Endometrium (tissue), 2 donors: Measurements from ENCODE around the gene MRPS17.

Source experiments
- FAIRE-seq: peaks from 2 replicates; lab custom pipeline; 2012; peaks lifted over from hg19 to GRCh38; lab: Jason Lieb, UNC
- donor health status: control.
- donor health status: control.

MRPS17 gene

DNA sequence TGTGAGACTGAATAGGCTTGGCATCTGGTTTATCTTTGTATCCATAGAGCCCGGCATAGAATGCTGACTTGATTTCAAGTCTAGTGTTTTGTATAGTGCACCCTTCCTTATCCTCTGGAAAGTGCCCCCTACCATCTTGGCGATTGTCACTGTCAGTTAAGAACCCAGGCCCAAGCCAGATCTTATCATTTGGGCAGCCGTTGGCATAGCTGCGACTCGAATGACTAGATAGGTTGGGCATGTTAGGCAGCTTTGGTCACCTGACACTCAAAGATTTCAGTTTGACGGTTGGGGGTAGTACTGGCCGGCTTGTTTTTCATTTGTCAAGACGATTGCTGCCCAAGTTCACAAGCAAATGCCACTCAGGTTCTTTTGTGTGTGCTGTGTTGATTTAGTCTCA lies 19.3 kb downstream of the MRPS17 start:
- FAIRE-seq = no peak

DNA sequence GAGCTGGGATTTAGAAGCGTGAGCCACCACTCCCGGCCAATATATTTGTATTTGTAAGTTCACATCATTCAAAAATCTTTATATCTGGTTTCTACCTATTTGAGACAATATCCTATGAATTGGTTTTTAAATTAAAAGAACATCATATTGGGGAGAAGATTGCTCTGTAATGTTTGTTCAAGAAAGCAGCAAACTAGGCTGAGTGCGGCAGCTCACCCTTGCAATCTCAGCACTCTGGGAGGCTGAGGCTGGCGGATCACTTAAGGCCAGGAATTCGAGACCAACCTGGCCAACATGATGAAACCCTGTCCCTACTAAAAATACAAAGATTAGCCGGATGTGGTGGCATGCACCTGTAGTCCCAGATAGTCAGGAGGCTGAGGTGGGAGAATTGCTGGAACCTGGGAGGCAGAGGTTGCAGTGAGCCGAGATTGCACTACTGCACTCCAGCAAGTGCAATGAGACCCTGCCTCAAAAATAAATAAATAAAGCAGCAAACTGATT lies 22.1 kb downstream of the MRPS17 start:
- FAIRE-seq = no peak

DNA sequence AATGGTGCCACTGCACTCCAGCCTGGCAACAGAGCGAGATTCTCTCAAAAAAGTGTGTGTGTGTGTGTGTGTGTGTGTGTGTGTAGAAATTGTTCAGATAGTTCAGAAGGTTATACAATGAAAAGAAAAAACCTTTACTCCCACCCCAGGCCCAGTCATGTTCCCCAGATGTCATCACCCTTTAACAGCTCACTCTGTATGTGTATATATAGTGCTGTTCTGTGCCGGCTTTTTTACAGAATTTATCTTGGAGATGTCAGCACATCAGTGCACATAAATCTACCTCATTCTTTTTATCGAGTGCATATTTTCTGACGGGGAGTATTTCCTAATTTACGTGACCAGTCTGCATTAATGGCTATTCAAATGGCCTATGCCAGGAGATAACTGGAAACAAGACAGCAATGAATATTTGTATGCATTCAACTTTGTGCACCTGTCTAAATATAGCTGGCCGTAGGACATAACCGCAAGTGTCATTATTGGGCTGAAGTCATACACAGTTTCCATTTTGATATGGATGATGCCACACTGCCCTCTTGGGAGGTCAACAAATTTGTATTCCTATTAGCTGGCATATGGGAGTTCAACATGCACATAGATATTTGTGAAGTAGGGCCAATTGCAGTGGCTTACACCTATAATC lies 24.4 kb downstream of the MRPS17 start:
- FAIRE-seq = no peak

DNA sequence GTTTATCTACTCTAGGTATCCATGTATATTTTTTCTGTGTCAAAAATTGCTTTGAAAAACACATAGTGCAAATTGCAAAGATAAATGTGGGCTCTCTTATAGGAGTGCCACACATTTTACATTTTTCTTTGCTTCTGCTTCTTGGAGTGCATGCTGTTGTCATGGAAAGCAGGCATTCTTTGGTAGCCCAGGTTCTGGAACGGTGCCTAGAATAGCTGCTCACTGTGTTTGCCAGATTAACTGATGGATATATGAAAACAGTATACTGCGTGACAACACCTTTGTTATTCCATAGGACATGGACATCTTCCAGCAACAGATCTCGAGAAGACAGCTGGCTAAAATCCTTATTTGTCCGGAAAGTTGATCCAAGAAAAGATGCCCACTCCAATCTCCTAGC lies 26.2 kb downstream of the MRPS17 start:
- FAIRE-seq = no peak

GRCh38 chr7:55980266-55980665 lies 28.6 kb downstream of the MRPS17 start:
- FAIRE-seq = no peak

DNA sequence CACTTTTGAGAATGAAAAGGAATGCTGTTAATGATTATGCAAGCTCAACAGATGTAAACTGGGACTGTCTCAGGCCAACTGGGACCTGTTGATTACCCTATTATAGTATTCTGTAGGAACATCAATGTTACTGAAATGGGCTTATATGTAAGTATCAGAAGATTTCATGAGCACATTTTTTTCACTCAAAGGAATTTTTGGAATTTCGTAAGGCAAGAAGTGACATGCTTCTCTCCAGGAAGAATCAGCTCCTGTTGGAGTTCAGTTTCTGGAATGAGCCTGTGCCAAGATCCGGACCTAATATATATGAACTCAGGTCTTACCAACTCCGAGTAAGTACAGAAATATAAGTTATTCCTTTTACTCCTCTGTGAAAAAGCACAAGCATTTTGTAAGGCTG lies 31.9 kb downstream of the MRPS17 start:
- FAIRE-seq = no peak

- no peak for FAIRE-seq
Observed at GRCh38 chr7:55992346-55992745, 40.7 kb downstream of the MRPS17 start.

DNA sequence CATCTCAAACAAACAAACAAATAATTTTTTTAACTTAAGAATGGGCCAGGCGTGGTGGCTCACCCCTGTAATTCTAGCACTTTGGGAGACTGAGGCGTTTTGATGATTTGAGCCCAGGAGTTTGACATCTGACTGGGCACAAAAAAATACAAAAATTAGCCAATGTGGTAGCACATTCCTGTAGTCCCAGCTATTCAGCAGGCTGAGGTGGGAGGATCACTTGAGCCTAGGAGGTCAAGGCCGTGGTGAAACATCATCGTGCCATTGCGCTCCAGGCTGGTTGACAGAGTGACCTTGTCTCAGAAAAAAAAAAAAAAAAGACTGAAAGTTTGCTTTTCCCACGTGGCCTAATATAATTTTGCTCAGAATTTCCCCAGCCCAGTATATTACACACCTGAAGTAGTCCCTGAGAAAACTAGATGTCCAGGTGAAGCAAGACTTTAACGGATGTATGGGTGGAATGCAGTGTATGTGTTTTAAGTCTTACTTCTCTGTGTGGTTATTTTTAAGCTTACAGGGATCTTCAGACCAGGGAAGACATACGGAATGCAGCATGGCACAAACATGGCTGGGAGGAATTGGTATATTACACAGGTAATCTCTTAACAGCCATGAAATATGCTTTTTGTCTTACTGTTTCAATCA lies 45.3 kb downstream of the MRPS17 start:
- FAIRE-seq = no peak

GRCh38 chr7:56003749-56004148 lies 52.1 kb downstream of the MRPS17 start:
- FAIRE-seq = no peak
